NCI-H1436 (cell line): Measurements from ENCODE around the gene DENND1B.
"Not testable (repeated sequence)": the region's sequence is repeated elsewhere in the genome, so short reads cannot be mapped to it uniquely, and the experiment has no call there.

Source experiments
- DNase-seq: peaks from one replicate; lab custom pipeline; 2025; lab: John Stamatoyannopoulos, UW

DENND1B gene

DNA sequence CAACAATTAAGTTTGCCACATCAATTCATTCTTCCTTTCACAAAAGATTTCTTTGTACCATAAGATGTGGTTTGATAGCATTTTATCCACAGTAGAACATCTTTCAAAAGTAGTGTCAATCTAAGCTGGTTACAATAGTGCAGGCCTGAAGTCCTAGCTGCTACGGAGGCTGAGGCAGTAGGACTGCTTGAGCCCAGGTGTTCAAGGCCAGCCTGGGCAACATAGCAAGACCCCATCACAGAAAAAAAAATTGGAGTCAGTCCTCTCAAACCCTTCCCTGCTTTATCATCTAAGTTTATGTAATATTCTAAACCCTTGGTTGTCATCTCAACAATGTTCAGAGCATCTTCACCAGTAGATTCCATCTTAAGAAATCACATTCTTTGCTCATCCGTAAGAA, 31.7 kb downstream of the DENND1B start:
- DNase-seq, result no peak

DNA sequence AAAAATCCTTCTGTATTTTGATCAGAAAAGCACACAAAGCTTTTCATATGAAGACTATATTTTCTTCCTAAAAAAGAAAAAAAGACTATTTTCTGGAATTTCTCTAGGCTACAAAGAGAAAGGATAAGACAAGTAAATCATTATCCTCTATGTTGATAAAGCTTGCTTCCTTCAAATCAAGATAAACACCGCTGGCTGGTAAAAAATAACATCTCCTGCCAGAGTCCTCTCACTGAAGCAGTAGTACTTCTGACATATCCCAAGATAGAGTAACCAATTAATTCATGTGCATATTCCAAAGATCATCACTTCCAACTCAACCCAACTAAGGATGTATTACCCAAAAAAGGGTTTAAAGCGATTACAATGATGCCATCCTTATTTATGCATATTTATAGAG, 34.3 kb downstream of the DENND1B start:
- no peak for DNase-seq

GRCh38 chr1:197738927-197739326, 36.4 kb downstream of the DENND1B start:
- no peak for DNase-seq

DNA sequence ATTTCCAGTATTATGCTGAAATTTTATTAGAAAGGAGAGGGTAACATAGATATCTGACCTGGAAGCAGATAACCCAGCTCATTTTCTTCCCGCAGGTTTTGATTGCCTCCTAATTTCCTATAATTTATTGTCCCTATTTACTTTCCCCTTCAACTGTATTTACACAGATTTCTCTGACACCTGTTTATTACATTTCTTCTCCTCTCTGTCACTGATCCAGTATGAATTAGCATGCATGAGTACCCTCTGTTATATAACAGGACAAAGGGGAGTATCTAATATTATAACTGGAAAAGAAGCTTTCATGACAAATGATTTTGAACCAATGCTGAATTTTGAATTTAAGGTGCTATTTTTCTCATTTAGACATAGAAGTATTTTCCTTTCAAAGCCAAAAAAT, 37.4 kb downstream of the DENND1B start:
- peak; percentile 69 for DNase-seq

- DNase-seq, result no peak
Measured at GRCh38 chr1:197736685-197737084, 38.6 kb downstream of the DENND1B start.

- no peak for DNase-seq
Measured at GRCh38 chr1:197735461-197735860, 39.8 kb downstream of the DENND1B start.

DNA sequence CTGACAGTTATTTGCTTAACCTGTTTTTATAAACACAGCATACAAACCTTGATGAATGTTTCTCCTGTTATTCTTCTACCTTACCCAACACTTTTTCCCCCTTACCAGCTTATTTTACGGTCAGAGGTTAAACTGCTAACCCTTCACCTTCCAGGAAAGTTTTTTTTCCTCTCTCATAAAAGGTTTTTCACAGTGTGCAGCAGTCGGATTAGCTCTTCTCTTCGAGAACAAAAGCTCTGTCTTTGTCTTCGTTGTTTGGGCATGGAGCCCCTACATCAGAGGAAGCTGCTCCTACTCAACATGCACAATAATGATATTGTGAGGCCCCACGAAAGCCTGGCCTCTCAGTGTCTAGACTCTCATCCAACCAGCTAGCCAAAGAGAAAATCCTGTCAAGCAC, 42.0 kb downstream of the DENND1B start:
- DNase-seq, result no peak

DNA sequence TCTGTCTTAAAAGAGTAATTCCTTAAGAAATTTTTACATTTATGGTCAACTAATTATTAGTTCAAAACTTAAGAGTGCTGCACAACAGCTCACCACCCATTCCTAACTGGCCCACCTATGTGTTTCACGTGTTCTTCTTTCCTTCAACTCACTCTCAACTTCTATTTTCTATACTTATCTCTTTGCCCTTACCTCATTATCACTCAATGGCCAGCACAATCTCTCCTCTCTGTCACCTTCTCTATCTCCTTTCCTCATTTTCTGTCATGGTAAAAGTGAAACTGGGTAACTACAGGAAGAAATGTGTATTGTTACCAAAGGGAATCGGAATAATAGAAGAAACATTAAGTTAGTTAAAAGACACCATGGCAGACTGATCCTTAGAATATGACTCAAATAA, 43.1 kb downstream of the DENND1B start:
- DNase-seq, result no peak

DNA sequence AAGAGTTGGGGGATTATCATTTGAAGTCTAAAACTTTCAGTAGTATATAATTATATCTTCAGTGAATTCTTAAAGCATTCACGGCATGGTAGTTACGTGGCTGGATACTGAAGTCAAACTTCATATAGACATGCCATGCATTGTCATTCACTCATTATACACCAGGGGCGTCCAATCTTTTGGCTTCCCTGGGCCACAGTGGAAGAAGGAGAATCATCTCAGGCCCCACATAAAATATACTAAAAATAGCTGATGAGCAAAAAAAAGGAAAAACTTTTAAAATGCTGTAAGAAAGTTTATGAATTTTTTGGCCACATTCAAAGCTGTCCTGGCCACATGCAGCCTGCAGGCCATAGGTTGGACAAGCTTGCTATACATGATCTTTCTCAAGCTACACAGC, 43.8 kb downstream of the DENND1B start:
- DNase-seq, result no peak

- DNase-seq, result no peak
Measured at GRCh38 chr1:197725976-197726375, 49.3 kb downstream of the DENND1B start.

DNA sequence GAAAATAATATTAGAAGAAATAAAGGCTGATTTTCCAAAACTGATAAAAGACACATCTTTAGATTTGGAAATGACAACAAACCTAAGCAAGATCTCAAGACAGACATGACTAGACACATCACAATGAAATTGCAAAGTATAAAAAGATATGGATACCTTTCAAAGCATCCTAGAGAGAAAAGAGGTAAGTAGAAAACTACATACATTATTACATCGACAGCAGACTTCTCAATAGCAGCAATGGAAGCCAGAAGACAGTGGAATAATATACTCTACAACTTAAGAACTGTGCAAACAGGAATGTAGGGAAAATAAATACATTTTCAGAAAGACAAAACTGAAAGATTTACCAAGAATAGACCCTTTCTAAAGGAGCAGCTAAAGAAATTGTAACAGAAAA, 50.2 kb downstream of the DENND1B start:
- DNase-seq, result no peak

- no peak for DNase-seq
Measured at GRCh38 chr1:197715806-197716205, 59.5 kb downstream of the DENND1B start.

GRCh38 chr1:197706601-197707000, 68.7 kb downstream of the DENND1B start:
- no peak for DNase-seq

DNA sequence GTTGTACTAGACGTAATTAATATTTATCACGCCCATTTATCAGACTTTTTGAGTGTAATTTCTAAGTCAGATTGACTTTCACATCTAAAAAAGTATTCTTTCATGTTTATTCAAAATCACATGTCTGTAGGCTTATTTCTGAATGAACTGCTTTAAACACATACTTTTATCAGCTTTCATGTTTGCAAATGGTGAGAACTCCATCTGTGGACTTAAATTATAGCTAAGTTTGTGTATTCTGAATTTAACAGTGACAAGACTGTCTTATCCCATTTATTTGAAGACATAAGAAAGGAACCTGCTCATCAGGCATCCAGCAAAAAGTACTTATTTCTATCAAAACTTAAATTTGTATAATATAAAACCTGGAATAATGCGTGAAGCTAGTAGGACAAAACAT, 69.3 kb downstream of the DENND1B start:
- DNase-seq, result no peak

GRCh38 chr1:197700688-197701087, 74.6 kb downstream of the DENND1B start:
- not testable (repeated sequence) for DNase-seq

- DNase-seq, result no peak
Measured at GRCh38 chr1:197696372-197696771, 78.9 kb downstream of the DENND1B start.

GRCh38 chr1:197695961-197696360, 79.3 kb downstream of the DENND1B start:
- DNase-seq, result no peak

GRCh38 chr1:197692965-197693364, 82.3 kb downstream of the DENND1B start:
- DNase-seq, result no peak

- no peak for DNase-seq
Measured at GRCh38 chr1:197691816-197692215, 83.5 kb downstream of the DENND1B start.

DNA sequence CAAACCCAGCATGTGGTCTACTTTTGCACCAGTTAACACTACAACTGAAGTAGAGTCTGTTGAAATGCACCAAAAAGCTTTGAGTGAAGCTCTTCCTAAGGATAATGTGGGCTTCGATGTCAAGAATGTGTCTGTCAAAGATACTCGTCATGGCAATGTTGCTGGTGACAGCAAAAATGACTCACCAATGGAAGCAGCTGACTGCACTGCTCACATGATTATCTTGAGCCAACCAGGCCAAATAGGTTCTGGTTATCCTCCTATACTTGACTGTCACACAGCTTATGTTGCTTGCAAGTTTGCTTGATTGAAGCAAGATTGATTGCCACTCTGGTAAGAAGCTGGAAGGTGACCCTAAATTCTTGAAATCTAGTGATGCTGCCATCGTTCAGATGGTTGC, 85.2 kb downstream of the DENND1B start:
- DNase-seq, result no peak

GRCh38 chr1:197688233-197688632, 87.0 kb downstream of the DENND1B start:
- no peak for DNase-seq

DNA sequence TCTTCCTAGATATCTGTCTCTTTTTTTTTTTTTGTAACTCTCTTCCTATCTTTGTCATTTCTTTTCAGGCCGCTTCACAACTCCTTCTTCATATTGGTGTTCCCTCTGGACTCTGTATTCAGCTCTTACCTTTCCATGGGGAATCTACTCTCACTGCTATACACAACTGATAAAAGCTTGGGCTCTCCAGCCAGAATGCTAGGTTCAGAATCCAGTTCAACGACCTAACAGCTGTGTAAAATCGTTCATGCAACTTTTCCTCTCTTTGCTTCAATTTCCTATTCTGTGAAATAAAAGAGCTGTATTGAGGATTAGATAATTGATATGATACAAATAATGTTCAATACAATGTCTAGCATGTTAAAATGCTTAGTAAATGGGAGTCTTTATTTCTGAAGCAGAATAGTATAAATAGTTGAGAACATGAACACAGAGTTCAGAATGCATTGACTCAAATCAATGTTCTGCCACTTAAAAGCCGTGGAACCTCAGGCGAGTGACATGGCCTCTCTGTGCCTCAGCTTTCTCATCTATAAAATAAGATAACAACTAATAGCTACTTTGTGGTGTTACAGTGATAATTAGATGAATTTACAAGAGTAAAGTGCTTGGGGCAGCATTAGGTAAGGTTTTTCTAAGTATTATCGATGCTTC, 88.5 kb downstream of the DENND1B start:
- no peak for DNase-seq

- DNase-seq, result no peak
Measured at GRCh38 chr1:197686231-197686630, 89.0 kb downstream of the DENND1B start.

DNA sequence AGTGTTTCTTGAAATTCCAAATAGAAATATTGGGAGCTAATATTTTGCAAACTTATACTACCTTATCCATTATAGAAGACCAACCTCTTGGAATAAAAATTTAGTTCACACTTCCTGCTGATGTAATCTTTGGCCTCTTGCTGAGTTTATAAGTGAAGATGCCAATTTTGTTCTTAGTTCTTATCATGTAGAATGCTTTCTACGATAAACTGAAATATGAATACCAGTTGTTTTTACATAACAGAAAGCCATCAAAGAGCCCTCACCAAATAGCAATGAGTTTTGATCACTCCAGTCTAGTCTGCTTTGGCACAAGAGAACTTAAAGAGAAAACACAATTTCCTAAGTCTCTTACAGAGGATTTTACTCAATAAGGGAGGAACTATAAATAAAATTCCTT, 89.5 kb downstream of the DENND1B start:
- DNase-seq, result no peak
